GDM1 (cell line): ENCODE results near the gene CYSTM1.
"Not testable (repeated sequence)": the region's sequence is repeated elsewhere in the genome, so short reads cannot be mapped to it uniquely, and the experiment has no call there.

ENCODE experiments used
- DNase-seq: peaks from one replicate; lab custom pipeline; 2025; lab: John Stamatoyannopoulos, UW

Gene CYSTM1

GRCh38 chr5:140150201-140150600, 24.8 kb upstream of the CYSTM1 start:
- no peak for DNase-seq

GRCh38 chr5:140151144-140152021, 23.6 kb upstream of the CYSTM1 start:
- no peak for DNase-seq

GRCh38 chr5:140152022-140152999, 22.7 kb upstream of the CYSTM1 start:
- DNase-seq = no peak

- DNase-seq = no peak
Measured at GRCh38 chr5:140153255-140153654, 21.7 kb upstream of the CYSTM1 start.

GRCh38 chr5:140153905-140154304, 21.1 kb upstream of the CYSTM1 start:
- no peak for DNase-seq

GRCh38 chr5:140154710-140155381, 20.1 kb upstream of the CYSTM1 start:
- not testable (repeated sequence) for DNase-seq

GRCh38 chr5:140157032-140157781, 17.8 kb upstream of the CYSTM1 start:
- peak; percentile 35 for DNase-seq

GRCh38 chr5:140159014-140159927, 15.7 kb upstream of the CYSTM1 start:
- no peak for DNase-seq

GRCh38 chr5:140162275-140162674, 12.7 kb upstream of the CYSTM1 start:
- DNase-seq = no peak

- DNase-seq = no peak
Measured at GRCh38 chr5:140162781-140163180, 12.2 kb upstream of the CYSTM1 start.

- no peak for DNase-seq
Measured at GRCh38 chr5:140165101-140165922, 9.7 kb upstream of the CYSTM1 start.

GRCh38 chr5:140165923-140166270, 9.1 kb upstream of the CYSTM1 start:
- DNase-seq = no peak

GRCh38 chr5:140166911-140167310, 8.1 kb upstream of the CYSTM1 start:
- no peak for DNase-seq

- DNase-seq = no peak
Measured at GRCh38 chr5:140168371-140168770, 6.6 kb upstream of the CYSTM1 start.

- no peak for DNase-seq
Measured at GRCh38 chr5:140169410-140169809, 5.6 kb upstream of the CYSTM1 start.

GRCh38 chr5:140172483-140172882, 2.5 kb upstream of the CYSTM1 start:
- no peak for DNase-seq

GRCh38 chr5:140174014-140174413, 974 bp upstream of the CYSTM1 start:
- DNase-seq = no peak

- DNase-seq = no peak
Measured at GRCh38 chr5:140175367-140176030, 511 bp downstream of the CYSTM1 start.

GRCh38 chr5:140176031-140176387, 1.0 kb downstream of the CYSTM1 start:
- no peak for DNase-seq
